Nephron (organoid): Measurements from ENCODE around the gene AXDND1.

Source experiments
- H3K27ac Mint-ChIP-seq, 3 experiments: 2 replicates each; pipeline ENCODE4 v1.8.0; 2020; ENCODE audit warnings: mixed read lengths in 3 of 3, mild to moderate bottlenecking in 2 of 3, moderate library complexity in 1 of 3
- H3K27me3 Mint-ChIP-seq: 2 replicates; pipeline ENCODE4 v1.8.0; 2021; ENCODE audit warnings: low read depth, mild to moderate bottlenecking, moderate library complexity, mixed read lengths
- H3K36me3 Mint-ChIP-seq: 2 replicates; pipeline ENCODE4 v1.8.0; 2020; ENCODE audit warnings: low read depth, mixed read lengths
- H3K4me1 Mint-ChIP-seq: 2 replicates; pipeline ENCODE4 v1.8.0; 2020; ENCODE audit warnings: mixed read lengths
- H3K4me3 Mint-ChIP-seq, 3 experiments: 2 replicates each; pipeline ENCODE4 v1.8.0; 2020; ENCODE audit warnings: mild to moderate bottlenecking in 3 of 3, mixed read lengths in 3 of 3, moderate library complexity in 2 of 3
- H3K9me3 Mint-ChIP-seq: 2 replicates; pipeline ENCODE4 v1.8.0; 2020; ENCODE audit warnings: mixed read lengths
- CTCF ChIP-seq, 3 experiments: fragments of 200-600 bp; sonication (generic); IDR thresholded peaks; one replicate each; pipeline ENCODE4 v1.5.0; 2021; ENCODE audit warnings: antibody characterized with exemption in 3 of 3; ENCODE audit not compliant: unreplicated experiment in 3 of 3

Gene AXDND1

GRCh38 chr1:179587336-179587735 is 221.6 kb downstream of the AXDND1 start:
- Mint-ChIP-seq H3K27ac (no peak overlapping the region), H3K36me3 (peaks cover 3% of the 10 kb centered on the region), H3K4me1 (peaks cover 12% of the 10 kb centered on the region), H3K4me3 (peak overlapping the region in 1 of 3 experiments; percentile 23), H3K9me3 (no peaks in the 10 kb centered on the region), H3K27me3 (peaks cover 16% of the 10 kb centered on the region)
- TF ChIP-seq CTCF (IDR thresholded peaks at IDR 0.05; ENCODE audit: unreplicated experiment in 3 of 3) = no peak

- no peak overlapping the region for H3K4me3 Mint-ChIP-seq
- H3K27ac Mint-ChIP-seq = no peak overlapping the region
- H3K27me3 Mint-ChIP-seq = peaks cover 22% of the 10 kb centered on the region
- H3K4me1 Mint-ChIP-seq = peaks cover 10% of the 10 kb centered on the region
- peaks cover 3% of the 10 kb centered on the region for H3K36me3 Mint-ChIP-seq
- no peaks in the 10 kb centered on the region for H3K9me3 Mint-ChIP-seq
- TF ChIP-seq CTCF (IDR thresholded peaks at IDR 0.05; ENCODE audit: unreplicated experiment in 3 of 3) = no peak
Measured at GRCh38 chr1:179588425-179589024, 222.8 kb downstream of the AXDND1 start.

GRCh38 chr1:179589509-179589908 is 223.7 kb downstream of the AXDND1 start:
- no peak overlapping the region for H3K4me3 Mint-ChIP-seq
- H3K27ac Mint-ChIP-seq = no peak overlapping the region
- no peak for TF ChIP-seq CTCF (IDR thresholded peaks at IDR 0.05; ENCODE audit: unreplicated experiment in 3 of 3)
- H3K4me1 Mint-ChIP-seq = peaks cover 5% of the 10 kb centered on the region
- H3K9me3 Mint-ChIP-seq = no peaks in the 10 kb centered on the region
- peaks cover 3% of the 10 kb centered on the region for H3K36me3 Mint-ChIP-seq
- H3K27me3 Mint-ChIP-seq = peaks cover 23% of the 10 kb centered on the region

- H3K27me3 Mint-ChIP-seq = peaks cover 20% of the 10 kb centered on the region
- H3K27ac Mint-ChIP-seq = no peak overlapping the region
- TF ChIP-seq CTCF (IDR thresholded peaks at IDR 0.05; ENCODE audit: unreplicated experiment in 3 of 3) = no peak
- H3K36me3 Mint-ChIP-seq = peaks cover 3% of the 10 kb centered on the region
- H3K4me1 Mint-ChIP-seq = peaks cover 5% of the 10 kb centered on the region
- H3K9me3 Mint-ChIP-seq = no peaks in the 10 kb centered on the region
- H3K4me3 Mint-ChIP-seq = no peak overlapping the region
Measured at GRCh38 chr1:179590671-179591070, 224.9 kb downstream of the AXDND1 start.

- H3K27ac Mint-ChIP-seq = no peak overlapping the region
- peaks cover 20% of the 10 kb centered on the region for H3K27me3 Mint-ChIP-seq
- TF ChIP-seq CTCF (IDR thresholded peaks at IDR 0.05; ENCODE audit: unreplicated experiment in 3 of 3) = no peak
- H3K36me3 Mint-ChIP-seq = peaks cover 3% of the 10 kb centered on the region
- H3K4me1 Mint-ChIP-seq = no peaks in the 10 kb centered on the region
- no peaks in the 10 kb centered on the region for H3K9me3 Mint-ChIP-seq
- H3K4me3 Mint-ChIP-seq = no peak overlapping the region
Measured at GRCh38 chr1:179591253-179591591, 225.5 kb downstream of the AXDND1 start.
